IPS-18c (cell line): Measurements from ENCODE around the gene HMGCLL1.

ENCODE experiments used
- H3K4me3 ChIP-seq: 2 replicates; pipeline ENCODE4 v1.7.0; 2013; ENCODE audit warnings: low read depth, mild to moderate bottlenecking, low read length, moderate library complexity; ENCODE audit not compliant: insufficient read depth
- H3K9me3 ChIP-seq: one replicate; pipeline ENCODE4 v1.6.1; 2013; ENCODE audit warnings: mild to moderate bottlenecking, low read length, moderate library complexity; ENCODE audit not compliant: control insufficient read depth, insufficient read depth

The HMGCLL1 gene

DNA sequence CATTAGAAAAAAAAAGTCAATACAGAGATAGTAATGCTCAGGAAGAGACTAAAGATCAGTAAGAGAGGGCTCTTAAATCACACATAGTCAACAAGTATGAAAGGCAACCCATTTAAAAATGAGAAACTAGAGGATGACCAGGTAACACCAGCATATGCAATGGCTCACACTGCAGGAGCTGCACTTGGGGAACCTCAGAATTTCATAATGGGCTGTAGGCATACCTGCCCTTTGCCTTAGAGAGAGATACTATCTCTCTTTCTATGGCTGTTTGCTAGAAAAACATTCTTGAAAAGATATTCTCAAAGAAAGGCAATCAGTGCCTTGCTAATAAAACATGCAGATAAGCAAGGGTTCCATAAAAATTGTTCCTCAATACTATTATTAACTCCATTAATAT is 33.2 kb downstream of the HMGCLL1 start:
- no peaks in the 10 kb centered on the region for H3K9me3 ChIP-seq
- no peak overlapping the region for H3K4me3 ChIP-seq

DNA sequence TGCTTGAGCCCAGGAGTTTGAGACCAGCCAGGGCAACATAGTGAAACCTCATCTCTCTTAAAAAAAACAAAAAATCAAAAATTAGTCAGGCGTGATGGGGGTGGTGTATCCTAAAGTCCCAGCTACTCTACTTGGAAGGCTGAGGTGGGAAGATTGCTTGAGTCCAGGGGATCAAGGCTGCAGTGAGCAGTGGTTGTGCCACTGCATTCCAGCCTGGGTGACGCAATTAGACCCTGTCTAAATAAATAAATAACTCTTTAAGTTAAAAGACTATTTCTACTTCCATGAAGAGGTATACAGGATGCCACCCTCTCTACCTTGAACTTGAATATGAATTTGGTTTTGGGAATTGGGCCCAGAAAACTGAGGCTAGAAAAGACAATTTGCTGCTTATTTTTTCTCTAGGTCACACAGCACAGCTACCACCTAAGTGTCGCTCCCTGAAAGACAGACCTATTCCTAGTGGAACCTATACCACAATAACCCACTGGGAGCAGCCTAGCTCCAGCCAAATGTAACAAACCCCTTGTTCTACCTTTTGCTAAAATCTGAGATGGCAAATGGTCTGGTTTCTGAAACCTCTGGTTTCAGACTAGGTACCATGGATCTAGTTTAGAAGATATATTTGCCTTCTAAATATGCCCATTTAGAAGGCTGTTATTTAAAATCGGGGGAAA is 35.2 kb downstream of the HMGCLL1 start:
- H3K4me3 ChIP-seq: no peak overlapping the region
- no peaks in the 10 kb centered on the region for H3K9me3 ChIP-seq

DNA sequence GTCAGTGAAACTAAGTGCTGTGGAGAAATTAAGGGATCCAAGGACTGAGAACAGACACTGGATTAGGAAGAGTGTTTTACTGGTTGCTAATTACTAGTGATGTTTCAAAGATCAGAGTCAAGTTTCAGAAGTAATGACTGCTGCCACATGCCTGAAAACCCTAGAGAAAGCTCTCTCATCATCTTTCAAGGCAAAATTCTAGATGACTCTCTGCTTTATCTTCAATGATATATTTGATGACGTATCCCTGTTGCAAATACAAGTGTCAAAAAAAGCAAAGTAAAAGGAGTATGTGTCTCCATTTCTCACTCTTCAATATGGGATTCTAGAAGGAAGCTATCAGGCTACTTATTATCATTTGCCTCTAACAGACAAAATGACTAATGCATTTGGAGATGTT is 38.0 kb downstream of the HMGCLL1 start:
- no peak overlapping the region for H3K4me3 ChIP-seq
- H3K9me3 ChIP-seq: no peaks in the 10 kb centered on the region

DNA sequence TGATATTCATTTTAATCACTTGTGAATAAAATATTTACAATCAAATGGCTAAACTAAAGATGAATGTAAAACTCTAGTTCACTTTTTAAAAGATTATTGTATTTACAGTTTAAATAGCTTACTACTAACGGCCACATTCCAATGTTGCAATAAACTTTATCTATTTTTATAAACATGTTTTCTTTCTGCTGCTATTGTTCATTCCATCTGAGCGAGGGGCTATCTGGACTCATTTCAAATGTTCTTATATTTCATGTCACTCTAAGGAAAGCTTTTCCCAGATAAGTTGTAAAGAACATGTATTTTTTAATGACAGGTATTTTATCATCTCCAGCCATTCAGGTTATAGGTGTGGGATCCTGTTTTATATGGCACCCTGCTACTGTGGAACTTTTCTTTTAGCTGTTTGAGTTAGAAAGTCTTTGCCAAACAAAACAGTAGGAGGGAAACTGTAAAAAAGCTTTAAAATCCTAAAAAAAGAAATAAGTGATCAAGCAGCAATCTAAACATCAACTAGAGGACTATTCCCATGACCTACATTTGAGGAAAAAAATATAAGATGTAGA is 42.5 kb downstream of the HMGCLL1 start:
- no peak overlapping the region for H3K4me3 ChIP-seq

DNA sequence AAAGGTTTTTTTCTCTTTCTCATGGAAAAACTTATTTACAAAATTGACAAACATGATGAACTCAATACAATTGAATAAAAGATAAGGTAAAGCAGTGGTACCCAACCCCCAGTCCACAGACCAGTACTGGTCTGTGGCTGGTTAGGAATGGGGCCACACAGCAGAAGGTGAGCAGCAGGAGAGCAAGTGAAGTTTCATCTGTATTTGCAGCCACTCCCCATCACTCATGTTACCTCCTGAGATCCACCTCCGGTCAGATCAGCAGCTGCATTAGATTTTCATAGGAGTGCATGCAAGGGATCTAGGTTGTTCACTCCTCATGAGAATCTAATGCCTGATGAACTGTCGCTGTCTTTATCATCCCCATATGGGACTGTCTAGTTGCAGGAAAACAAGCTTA is 47.5 kb downstream of the HMGCLL1 start:
- Histone ChIP-seq H3K9me3 (no peaks in the 10 kb centered on the region), H3K4me3 (no peak overlapping the region)

More for the DNA sequence above, 42.5 kb downstream of the HMGCLL1 start:
- H3K9me3 ChIP-seq: no peaks in the 10 kb centered on the region

DNA sequence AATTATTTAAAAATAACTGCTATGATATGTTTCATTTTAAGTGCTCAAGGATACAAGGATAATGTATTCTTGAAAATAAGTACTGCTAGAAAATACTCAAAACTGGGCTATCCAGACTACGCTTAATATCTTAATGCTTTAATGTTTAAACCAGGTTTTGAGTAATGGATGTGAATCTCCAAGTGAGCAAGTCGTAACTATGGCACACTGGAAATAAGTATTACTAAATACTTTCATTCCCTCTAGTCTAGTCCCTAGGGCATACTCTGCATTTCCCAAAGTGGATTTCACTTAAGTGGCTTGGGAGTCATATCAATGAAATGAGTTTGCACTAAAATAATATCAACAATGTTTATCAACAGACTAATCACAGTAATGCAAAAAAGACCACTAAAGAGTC is 48.1 kb downstream of the HMGCLL1 start:
- H3K4me3 ChIP-seq: no peak overlapping the region
- no peaks in the 10 kb centered on the region for H3K9me3 ChIP-seq

DNA sequence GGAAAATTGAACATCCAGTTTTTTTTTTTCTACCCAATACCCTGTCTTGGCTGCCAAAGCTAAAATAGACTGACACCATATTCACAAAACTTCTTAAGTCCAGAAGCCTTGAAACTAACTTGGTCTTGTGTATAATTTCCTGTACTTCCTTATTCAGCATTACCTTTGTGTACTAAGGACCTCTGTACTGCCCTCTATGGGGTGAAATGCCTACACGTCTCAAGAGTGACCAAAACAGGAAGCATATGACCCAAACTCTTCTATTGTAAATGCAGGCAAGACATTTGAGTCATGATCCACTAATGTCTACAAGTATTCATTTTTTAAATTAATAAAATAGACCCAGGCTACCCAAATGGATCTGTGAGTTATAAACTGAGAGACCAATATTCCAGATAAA is 50.4 kb downstream of the HMGCLL1 start:
- no peaks in the 10 kb centered on the region for H3K9me3 ChIP-seq
- no peak overlapping the region for H3K4me3 ChIP-seq

DNA sequence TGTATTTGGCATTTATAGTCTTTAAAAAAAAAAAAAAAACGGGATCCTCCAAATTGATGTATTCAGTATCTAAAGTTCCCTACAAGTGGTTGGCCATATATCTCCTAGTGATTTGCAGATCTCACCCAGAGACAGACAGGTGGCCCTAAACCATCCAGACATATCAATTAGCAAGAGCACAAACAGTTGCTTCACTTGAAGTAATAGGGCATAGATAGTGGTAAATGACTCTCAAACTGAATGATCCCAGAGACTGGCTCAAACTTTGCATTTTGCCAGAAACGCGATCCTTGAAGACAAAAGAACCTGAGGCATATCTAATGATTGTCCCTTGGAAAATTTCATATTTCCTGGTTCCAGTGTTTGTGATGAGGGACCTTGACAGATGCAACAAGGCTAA is 54.6 kb downstream of the HMGCLL1 start:
- Histone ChIP-seq H3K4me3 (no peak overlapping the region), H3K9me3 (no peaks in the 10 kb centered on the region)

DNA sequence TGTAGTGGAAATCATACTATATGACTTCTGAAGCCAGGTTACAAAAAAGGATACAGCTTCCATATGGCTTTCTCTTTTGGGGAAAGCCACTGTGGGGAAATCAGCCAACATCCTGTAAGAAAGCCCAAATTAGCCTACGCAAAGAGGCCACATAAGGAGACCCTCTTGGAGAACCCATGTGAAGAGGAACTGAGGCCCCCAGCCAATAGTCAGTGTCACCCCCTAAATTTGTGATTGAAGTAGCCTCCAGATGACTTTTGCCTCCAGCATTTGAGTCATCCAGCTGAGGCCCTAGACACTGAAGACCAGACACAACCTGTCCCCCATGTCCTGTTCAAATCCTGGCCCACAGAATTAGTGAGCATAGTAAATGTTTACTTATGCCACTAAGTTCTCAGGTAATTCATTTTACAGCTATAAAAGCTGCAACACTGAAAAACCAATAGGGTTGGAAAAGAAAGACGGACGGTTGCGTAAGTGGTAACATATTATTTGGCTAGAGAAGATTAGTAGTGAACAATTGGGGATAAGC is 60.4 kb downstream of the HMGCLL1 start:
- Histone ChIP-seq H3K4me3 (no peak overlapping the region), H3K9me3 (no peaks in the 10 kb centered on the region)

DNA sequence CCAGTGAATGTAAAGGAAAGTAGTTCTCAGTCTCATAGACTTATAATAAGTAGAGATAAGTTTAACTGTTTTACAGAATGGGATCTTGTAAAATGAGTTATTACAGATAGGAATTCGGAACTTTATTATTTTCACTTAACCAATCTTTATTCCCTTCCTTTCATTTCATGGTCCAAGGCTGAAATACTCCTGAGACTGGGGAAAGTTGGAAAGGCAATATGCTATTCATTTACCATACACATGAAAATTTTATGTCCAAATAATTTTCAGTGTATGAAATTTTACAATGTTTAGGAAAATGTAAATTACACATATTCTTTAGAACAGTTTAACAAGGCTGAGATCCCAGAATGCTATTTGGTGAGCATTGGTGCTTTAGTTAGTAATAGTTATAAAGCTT is 62.3 kb downstream of the HMGCLL1 start:
- Histone ChIP-seq H3K4me3 (no peak overlapping the region), H3K9me3 (no peaks in the 10 kb centered on the region)

DNA sequence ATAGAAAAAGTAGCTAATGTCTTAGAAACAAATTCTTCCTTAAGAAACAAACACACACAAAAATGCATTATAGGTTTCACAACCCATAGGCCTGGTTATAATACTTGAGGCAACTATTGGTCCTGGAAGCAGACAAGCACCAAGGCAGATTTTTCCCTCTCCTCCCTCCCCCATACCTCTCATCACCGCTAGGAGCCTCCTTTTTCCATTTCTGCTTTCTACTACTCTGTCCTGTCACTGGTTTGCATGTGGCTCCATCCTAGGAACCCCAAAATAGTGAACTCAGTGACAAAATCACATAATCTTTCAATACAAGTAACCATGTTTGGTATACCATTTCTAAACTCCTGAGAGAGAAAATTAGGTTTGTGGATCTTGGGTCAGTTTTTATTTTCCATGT is 66.1 kb downstream of the HMGCLL1 start:
- H3K9me3 ChIP-seq: no peaks in the 10 kb centered on the region
- no peak overlapping the region for H3K4me3 ChIP-seq

DNA sequence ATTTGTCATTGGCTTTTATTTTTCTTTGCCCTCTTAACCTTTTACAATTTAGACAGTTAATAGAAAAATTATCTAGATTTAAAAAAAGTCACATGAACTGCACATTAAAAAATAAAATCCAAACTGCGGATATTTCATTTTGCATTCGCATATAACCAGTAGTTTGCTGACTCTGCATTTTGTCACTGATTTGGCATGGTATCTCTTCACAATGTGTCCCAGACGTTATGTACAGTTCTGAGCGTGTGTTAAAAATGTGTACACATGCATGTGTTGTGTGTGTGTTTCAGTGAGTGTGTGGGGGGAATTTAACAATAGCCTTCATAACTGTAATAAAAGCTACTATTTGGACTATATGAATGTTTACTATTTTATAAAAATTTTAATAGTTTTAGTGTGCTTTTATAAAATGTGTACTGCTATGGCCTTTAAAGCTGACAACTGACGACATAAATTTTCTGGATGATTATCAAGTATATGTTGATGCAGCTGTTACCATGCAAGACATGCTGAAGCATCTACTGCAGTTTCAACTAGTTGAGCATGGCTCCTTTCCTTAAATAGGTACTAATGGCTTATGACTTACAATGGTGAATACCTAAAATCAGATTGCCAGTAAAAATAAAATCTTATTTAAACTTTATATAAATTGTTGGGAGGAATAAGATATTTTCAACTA is 67.7 kb downstream of the HMGCLL1 start:
- H3K9me3 ChIP-seq: no peaks in the 10 kb centered on the region
- no peak overlapping the region for H3K4me3 ChIP-seq

DNA sequence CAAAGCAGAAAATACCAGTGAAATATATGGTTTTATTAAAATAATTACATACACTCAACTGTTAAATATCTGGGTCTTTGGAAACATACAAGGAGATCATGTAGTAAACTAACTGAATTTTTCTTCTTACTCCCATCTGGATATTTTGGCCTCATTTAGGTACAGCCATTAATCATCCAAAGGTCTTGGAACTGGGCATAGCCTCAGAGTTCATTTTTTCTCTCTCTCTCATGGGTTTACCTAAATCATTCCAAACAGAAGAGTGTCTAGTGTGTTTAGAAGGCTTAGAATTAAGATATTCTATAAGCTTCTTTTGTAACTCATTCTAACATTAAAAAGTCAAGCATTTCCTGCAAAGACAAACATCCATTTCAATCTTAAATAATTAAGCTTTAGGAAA is 79.4 kb downstream of the HMGCLL1 start:
- H3K9me3 ChIP-seq: no peaks in the 10 kb centered on the region

DNA sequence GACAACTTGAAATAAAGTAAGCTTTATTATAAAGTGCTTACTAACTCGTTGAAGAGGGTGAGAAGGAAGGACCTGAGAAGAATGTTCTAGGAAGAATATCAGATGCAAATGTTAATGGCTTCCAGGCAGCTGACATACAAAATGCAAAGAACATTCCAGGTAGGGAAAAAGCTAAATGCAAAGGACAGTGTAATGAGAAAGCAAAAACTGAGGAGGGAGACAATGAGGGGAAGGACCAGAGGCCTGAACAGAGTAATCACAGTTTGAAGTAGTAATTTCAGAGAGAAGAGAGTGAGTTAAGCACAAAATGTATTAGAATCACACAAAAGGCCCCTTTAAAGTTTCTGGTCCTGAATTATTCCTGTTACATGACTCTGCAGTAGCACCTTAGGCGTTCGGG is 81.3 kb downstream of the HMGCLL1 start:
- Histone ChIP-seq H3K4me3 (no peak overlapping the region), H3K9me3 (no peaks in the 10 kb centered on the region)

More for the DNA sequence above, 79.4 kb downstream of the HMGCLL1 start:
- H3K4me3 ChIP-seq: no peak overlapping the region

DNA sequence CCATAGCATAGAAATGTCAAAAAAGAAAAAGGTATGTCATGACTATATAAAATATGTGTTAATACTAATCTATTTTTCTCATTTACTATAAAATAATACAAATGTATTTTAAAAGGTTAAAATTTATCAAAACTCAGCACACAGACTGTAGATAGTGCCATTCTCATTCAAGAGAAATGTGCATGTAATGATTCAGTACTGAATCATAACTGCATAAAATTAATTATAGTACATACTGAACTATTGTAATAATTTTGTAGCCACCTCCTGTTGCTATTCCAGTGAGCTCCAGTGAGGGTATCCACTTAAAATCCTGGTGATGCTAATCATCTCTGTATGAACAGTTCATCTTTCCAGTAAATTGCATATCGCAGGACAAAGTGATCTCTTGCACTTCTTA is 82.8 kb downstream of the HMGCLL1 start:
- no peak overlapping the region for H3K4me3 ChIP-seq
- no peaks in the 10 kb centered on the region for H3K9me3 ChIP-seq

DNA sequence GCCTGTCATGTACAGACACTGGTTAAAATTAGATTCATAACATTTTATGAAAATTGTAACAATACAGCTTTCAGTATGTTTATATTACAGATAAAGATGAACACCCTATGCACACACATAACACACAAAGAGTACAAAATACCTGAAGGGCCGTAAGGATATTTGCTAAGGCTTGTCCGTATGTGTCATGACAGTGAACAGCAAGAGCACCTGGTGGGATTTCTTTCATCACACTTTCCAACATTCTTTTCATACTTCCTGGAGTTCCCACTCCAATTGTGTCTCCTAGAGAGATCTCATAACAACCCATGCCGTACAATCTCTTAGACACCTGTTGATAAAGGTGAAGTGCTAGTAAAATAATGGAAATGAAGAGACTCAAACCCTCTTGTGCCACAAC is 83.7 kb downstream of the HMGCLL1 start:
- H3K9me3 ChIP-seq: no peaks in the 10 kb centered on the region
- H3K4me3 ChIP-seq: no peak overlapping the region

DNA sequence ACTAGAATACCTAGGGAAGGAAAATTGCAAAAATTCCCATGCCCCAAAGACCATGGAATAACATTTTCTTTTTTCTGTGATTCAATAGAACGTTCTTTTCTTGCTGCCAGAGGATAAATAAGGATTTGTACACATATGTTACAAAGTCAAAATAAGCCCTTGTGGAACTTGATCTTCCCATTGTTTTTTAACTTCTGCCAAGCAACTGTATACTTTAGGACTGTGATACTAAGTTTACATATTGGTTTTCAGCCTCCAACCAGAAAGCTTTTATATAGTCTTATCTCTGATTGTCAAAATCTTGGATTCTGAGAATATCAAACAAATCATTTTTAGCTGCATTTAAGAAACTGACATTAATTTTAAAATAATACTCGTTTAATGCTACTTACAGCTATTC is 84.6 kb downstream of the HMGCLL1 start:
- H3K4me3 ChIP-seq: no peak overlapping the region
- H3K9me3 ChIP-seq: no peaks in the 10 kb centered on the region

DNA sequence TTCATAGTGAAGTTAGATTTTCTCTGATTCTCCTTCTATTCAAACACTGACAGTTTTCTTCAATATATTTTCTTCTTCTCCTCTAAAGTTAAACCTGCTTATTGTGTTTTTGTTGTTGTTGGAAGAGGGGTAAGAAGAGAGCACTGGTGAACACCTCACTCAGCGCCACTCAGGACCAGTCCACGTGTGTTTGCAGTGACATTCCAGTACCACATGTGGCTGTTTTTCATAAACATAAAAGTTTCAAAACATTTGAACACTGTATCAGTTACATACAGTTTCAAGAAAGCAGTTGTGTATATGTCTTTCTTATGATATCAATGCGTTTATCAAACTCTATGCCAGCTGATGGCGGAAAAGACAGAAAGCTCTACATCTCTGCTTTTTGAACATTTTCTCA is 86.7 kb downstream of the HMGCLL1 start:
- Histone ChIP-seq H3K9me3 (no peaks in the 10 kb centered on the region), H3K4me3 (no peak overlapping the region)
